A549 treated with Hydrocortisone at 1 μM for 4 hours (cell line): ENCODE measurements around the gene NPAS4. TPM values are rescaled to one million over a fixed set of nuclear protein-coding genes. Genes with fewer than 3 reads are reported as not detected.

ENCODE experiments used
- total RNA-seq: library from RNA; stranded (reverse); fragments of 200-300 nt; extraction: Qiagen RNA extraction; gene quantifications from 5 replicates; pipeline ENCODE4 v1.2.3, GENCODE V29; 2022

Gene NPAS4
- total RNA-seq = 0.03 to 0.06 TPM in 2 of 5 replicates, not detected in the others

GRCh38 chr11:66420671-66421476 lies at the start of gene NPAS4:
NPAS4 (plus strand) TSS chr11:66421035; CDS start chr11:66421180, 145 bp downstream.

GRCh38 chr11:66371627-66372415 lies 49.0 kb upstream of the NPAS4 start, which contains the start of gene SLC29A2:
SLC29A2 (minus strand) TSS chr11:66371760; CDS start chr11:66371591, 169 bp downstream.

GRCh38 chr11:66438504-66439466 lies 17.9 kb downstream of the NPAS4 start, which contains the start of gene MRPL11:
MRPL11 (minus strand) TSS chr11:66438848; CDS start chr11:66438754, 94 bp downstream.

GRCh38 chr11:66466225-66467033 lies 45.6 kb downstream of the NPAS4 start, which contains the start of gene PELI3:
PELI3 (plus strand) TSS chr11:66466905; CDS start chr11:66468129, 1,224 bp downstream.

Other genes with a start within 250 kb of the NPAS4 start
- gene KLC2, start 163.3 kb upstream of the NPAS4 start, total RNA-seq = 41.0 to 47.0 TPM (median 43.4 TPM) in 5 replicates
- 132 to 146 TPM (median 141 TPM) in 5 replicates for gene RAB1B, start 152.4 kb upstream of the NPAS4 start, total RNA-seq
- gene CNIH2, start 142.9 kb upstream of the NPAS4 start, total RNA-seq = 2.0 to 2.9 TPM (median 2.6 TPM) in 5 replicates
- 95.5 to 124 TPM (median 116 TPM) in 5 replicates for gene YIF1A, start 131.9 kb upstream of the NPAS4 start, total RNA-seq
- 2.4 to 3.9 TPM (median 3.5 TPM) in 5 replicates for gene TMEM151A, start 129.1 kb upstream of the NPAS4 start, total RNA-seq
- gene CD248, start 104.0 kb upstream of the NPAS4 start, total RNA-seq = 0.03 TPM in 1 of 5 replicates, not detected in the others
- 25.2 to 33.5 TPM (median 30.7 TPM) in 5 replicates for gene RIN1, start 84.6 kb upstream of the NPAS4 start, total RNA-seq
- gene BRMS1, start 75.9 kb upstream of the NPAS4 start, total RNA-seq = 76.7 to 97.6 TPM (median 84.2 TPM) in 5 replicates
- gene B4GAT1, start 73.4 kb upstream of the NPAS4 start, total RNA-seq = 14.8 to 17.1 TPM (median 16.8 TPM) in 5 replicates
- 5.8 to 8.6 TPM (median 8.0 TPM) in 5 replicates for gene SLC29A2, start 49.3 kb upstream of the NPAS4 start, total RNA-seq
- gene MRPL11, start 17.8 kb downstream of the NPAS4 start, total RNA-seq = 82.1 to 122 TPM (median 112 TPM) in 5 replicates
- gene PELI3, start 45.9 kb downstream of the NPAS4 start, total RNA-seq = 4.3 to 5.3 TPM (median 4.7 TPM) in 5 replicates
- gene DPP3, start 59.4 kb downstream of the NPAS4 start, total RNA-seq = 51.1 to 65.5 TPM (median 52.4 TPM) in 5 replicates
- 9.5 to 10.9 TPM (median 9.7 TPM) in 5 replicates for gene BBS1, start 89.6 kb downstream of the NPAS4 start, total RNA-seq
- 8.3 to 15.0 TPM (median 12.4 TPM) in 5 replicates for gene ZDHHC24, start 125.0 kb downstream of the NPAS4 start, total RNA-seq
- gene ACTN3, start 125.9 kb downstream of the NPAS4 start, total RNA-seq = 0.06 TPM in 2 of 5 replicates, not detected in the others
- 30.9 to 38.6 TPM (median 32.9 TPM) in 5 replicates for gene CTSF, start 147.6 kb downstream of the NPAS4 start, total RNA-seq
- gene CCDC87, start 172.0 kb downstream of the NPAS4 start, total RNA-seq = 0.40 to 0.64 TPM (median 0.52 TPM) in 5 replicates
- 26.4 to 28.2 TPM (median 27.8 TPM) in 5 replicates for gene CCS, start 172.2 kb downstream of the NPAS4 start, total RNA-seq
- 64.0 to 79.2 TPM (median 66.7 TPM) in 5 replicates for gene RBM14, start 195.6 kb downstream of the NPAS4 start, total RNA-seq
- gene RBM4, start 217.7 kb downstream of the NPAS4 start, total RNA-seq = 128 to 151 TPM (median 134 TPM) in 5 replicates